H1 (cell line): Measurements from ENCODE around the gene CMC1.

ENCODE experiments used
- ASH2L ChIP-seq: fragments of 200-600, 300-600 bp; sonication (generic); IDR thresholded peaks from one replicate; pipeline ENCODE4 v1.7.1; 2017; ENCODE audit warnings: low read length
- EP300 ChIP-seq, 2 experiments: IDR thresholded peaks; 1 replicate in 1 of 2; 2 replicates in 1 of 2; pipeline ENCODE4 v1.6.1; 2011 to 2012; ENCODE audit warnings: low read depth in 2 of 2, low read length in 2 of 2, mild to moderate bottlenecking in 2 of 2, borderline replicate concordance in 1 of 2, inconsistent platforms in 1 of 2, moderate library complexity in 1 of 2
- GABPA ChIP-seq: IDR thresholded peaks from 2 replicates; pipeline ENCODE4 v1.6.1; 2011; ENCODE audit warnings: mild to moderate bottlenecking, low read length, moderate library complexity, borderline replicate concordance; ENCODE audit not compliant: insufficient read depth
- POLR2A ChIP-seq, 2 experiments: IDR thresholded peaks; 1 replicate in 1 of 2; 2 replicates in 1 of 2; pipeline ENCODE4 v1.6.1; 2011; ENCODE audit warnings: low read depth in 2 of 2, low read length in 2 of 2, mild to moderate bottlenecking in 2 of 2; ENCODE audit errors: control extremely low read depth in 1 of 2
- RNF2 ChIP-seq: fragments of 200-900, 300-1000 bp; sonication (generic); IDR thresholded peaks from 2 replicates; pipeline ENCODE4 v1.7.1; 2016; ENCODE audit warnings: borderline replicate concordance, low read depth, mild to moderate bottlenecking, antibody characterized with exemption, low read length; ENCODE audit not compliant: poor library complexity, severe bottlenecking; ENCODE audit errors: missing control alignments
- TAF1 ChIP-seq: IDR thresholded peaks from 2 replicates; pipeline ENCODE4 v1.6.1; 2011; ENCODE audit warnings: mild to moderate bottlenecking, low read depth, low read length
- TF ChIP-seq, protein P1 (sequence below): IDR thresholded peaks from 2 replicates; pipeline ENCODE4 v1.6.1; 2011; ENCODE audit warnings: low read length, improper control_type of control experiment
- TF ChIP-seq, protein P2 (sequence below): IDR thresholded peaks from 2 replicates; pipeline ENCODE4 v1.6.1; 2011; ENCODE audit warnings: low read depth, mild to moderate bottlenecking, low read length; ENCODE audit not compliant: insufficient read depth
- TF ChIP-seq, protein P3 (sequence below), 3 experiments: IDR thresholded peaks; 1 replicate in 2 of 3; 2 replicates in 1 of 3; pipeline versions ENCODE4 v1.5.1 to v1.6.1; 2011; ENCODE audit warnings: low read length in 3 of 3, mild to moderate bottlenecking in 3 of 3, inconsistent platforms in 2 of 3, low read depth in 1 of 3, moderate library complexity in 1 of 3; ENCODE audit not compliant: insufficient read depth in 1 of 3; ENCODE audit errors: control extremely low read depth in 1 of 3
- TF ChIP-seq, protein P4 (sequence below): IDR thresholded peaks from 2 replicates; pipeline ENCODE4 v1.6.1; 2012; ENCODE audit warnings: low read length, inconsistent platforms

DNA sequence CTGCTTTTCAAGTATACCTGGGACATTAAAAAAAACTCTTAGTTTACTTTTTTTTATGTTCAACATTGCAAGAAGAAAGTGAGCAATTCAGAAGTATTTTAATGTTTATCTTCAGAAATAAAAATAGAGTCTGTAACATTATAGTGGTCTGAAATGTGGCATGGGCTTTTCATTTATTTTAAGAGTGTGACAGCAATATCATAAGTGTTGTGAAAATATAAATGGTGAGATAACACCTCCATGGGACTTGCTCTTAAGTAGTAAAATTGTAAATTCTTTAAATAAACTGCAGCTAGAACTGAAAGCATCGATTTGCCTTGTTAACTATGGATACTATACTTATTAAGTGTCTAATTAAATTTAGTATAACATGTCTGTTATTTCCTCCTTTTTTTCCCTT is 58.3 kb downstream of the CMC1 start:
- TF ChIP-seq GABPA (no peak), POLR2A (IDR thresholded peaks at IDR 0.05; ENCODE audit: control extremely low read depth in 1 of 2, low read depth in 2 of 2, low read length in 2 of 2) (no peak), EP300 (IDR thresholded peaks at IDR 0.05; ENCODE audit: borderline replicate concordance in 1 of 2, low read depth in 2 of 2, low read length in 2 of 2) (no peak), ASH2L (no peak), TAF1 (no peak), RNF2 (no peak)
- TF ChIP-seq, protein P1, sequence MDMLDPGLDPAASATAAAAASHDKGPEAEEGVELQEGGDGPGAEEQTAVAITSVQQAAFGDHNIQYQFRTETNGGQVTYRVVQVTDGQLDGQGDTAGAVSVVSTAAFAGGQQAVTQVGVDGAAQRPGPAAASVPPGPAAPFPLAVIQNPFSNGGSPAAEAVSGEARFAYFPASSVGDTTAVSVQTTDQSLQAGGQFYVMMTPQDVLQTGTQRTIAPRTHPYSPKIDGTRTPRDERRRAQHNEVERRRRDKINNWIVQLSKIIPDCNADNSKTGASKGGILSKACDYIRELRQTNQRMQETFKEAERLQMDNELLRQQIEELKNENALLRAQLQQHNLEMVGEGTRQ, result no peak
- TF ChIP-seq, protein P2, sequence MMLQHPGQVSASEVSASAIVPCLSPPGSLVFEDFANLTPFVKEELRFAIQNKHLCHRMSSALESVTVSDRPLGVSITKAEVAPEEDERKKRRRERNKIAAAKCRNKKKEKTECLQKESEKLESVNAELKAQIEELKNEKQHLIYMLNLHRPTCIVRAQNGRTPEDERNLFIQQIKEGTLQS, result no peak
- TF ChIP-seq, protein P3, sequence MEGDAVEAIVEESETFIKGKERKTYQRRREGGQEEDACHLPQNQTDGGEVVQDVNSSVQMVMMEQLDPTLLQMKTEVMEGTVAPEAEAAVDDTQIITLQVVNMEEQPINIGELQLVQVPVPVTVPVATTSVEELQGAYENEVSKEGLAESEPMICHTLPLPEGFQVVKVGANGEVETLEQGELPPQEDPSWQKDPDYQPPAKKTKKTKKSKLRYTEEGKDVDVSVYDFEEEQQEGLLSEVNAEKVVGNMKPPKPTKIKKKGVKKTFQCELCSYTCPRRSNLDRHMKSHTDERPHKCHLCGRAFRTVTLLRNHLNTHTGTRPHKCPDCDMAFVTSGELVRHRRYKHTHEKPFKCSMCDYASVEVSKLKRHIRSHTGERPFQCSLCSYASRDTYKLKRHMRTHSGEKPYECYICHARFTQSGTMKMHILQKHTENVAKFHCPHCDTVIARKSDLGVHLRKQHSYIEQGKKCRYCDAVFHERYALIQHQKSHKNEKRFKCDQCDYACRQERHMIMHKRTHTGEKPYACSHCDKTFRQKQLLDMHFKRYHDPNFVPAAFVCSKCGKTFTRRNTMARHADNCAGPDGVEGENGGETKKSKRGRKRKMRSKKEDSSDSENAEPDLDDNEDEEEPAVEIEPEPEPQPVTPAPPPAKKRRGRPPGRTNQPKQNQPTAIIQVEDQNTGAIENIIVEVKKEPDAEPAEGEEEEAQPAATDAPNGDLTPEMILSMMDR (IDR thresholded peaks at IDR 0.05; ENCODE audit: control extremely low read depth in 1 of 3, insufficient read depth in 1 of 3, low read depth in 1 of 3, low read length in 3 of 3), result no peak
- TF ChIP-seq, protein P4, sequence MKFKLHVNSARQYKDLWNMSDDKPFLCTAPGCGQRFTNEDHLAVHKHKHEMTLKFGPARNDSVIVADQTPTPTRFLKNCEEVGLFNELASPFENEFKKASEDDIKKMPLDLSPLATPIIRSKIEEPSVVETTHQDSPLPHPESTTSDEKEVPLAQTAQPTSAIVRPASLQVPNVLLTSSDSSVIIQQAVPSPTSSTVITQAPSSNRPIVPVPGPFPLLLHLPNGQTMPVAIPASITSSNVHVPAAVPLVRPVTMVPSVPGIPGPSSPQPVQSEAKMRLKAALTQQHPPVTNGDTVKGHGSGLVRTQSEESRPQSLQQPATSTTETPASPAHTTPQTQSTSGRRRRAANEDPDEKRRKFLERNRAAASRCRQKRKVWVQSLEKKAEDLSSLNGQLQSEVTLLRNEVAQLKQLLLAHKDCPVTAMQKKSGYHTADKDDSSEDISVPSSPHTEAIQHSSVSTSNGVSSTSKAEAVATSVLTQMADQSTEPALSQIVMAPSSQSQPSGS, result no peak
